ENCODE data around the gene GGN. TPM values are rescaled to one million over a fixed set of nuclear protein-coding genes. Genes with fewer than 3 reads are reported as not detected.

Gene GGN
- total and polyA plus RNA-seq, 9 of the 15 experiments (the other 6 are each of a cell fraction or from before 2014, with no cell fraction given), result 0.15 to 0.33 TPM; not detected in 7

DNA sequence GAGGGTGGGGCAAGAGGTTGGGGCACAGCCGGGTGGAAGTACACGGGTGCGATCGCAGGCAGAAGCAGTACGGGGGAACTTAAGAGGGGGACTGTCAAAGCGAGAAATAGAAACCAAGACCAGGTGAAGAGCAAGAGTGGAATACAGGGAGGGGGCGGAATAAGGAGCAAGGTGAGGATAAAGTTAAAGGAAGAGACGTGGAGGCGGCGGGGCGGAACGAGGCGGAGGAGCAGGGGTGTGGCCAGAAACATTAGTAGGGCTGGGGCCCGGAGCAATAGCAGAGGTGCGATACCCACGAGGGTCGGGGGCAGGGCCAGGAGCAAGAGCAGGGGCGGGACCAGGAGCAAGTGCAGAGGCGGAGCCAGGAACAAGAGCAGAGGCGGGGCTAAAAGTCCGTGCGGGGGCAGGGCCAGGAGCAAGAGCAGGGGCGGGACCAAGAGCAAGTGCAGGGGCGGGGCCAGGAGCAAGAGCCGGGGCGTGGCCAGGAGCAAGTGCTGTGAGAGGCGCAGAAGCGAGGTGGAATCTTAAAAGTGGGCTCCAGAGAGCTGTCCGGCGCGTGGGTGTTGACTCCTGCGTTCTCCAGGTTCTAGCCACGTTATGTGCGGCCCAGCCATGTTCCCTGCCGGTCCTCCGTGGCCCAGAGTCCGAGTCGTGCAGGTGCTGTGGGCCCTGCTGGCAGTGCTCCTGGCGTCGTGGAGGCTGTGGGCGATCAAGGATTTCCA lies 51.0 kb downstream of the GGN start (continued):
- TF ChIP-seq, protein P1, sequence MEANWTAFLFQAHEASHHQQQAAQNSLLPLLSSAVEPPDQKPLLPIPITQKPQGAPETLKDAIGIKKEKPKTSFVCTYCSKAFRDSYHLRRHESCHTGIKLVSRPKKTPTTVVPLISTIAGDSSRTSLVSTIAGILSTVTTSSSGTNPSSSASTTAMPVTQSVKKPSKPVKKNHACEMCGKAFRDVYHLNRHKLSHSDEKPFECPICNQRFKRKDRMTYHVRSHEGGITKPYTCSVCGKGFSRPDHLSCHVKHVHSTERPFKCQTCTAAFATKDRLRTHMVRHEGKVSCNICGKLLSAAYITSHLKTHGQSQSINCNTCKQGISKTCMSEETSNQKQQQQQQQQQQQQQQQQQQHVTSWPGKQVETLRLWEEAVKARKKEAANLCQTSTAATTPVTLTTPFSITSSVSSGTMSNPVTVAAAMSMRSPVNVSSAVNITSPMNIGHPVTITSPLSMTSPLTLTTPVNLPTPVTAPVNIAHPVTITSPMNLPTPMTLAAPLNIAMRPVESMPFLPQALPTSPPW (CRISPR knock-in tag; IDR thresholded peaks at IDR 0.05), result no peak; the same call in 1 of the 2 replicates
- no peak for TF ChIP-seq ZNF398 (CRISPR knock-in tag; IDR thresholded peaks at IDR 0.05)
- TF ChIP-seq TCF3 (CRISPR knock-in tag; IDR thresholded peaks at IDR 0.05), result no peak
- peak; percentile 74 for TF ChIP-seq DPF2 (IDR thresholded peaks at IDR 0.05)
- no peak for TF ChIP-seq ELF2 (CRISPR knock-in tag; IDR thresholded peaks at IDR 0.05)
- TF ChIP-seq HNRNPH1 (optimal IDR thresholded peaks at IDR 0.05; ENCODE audit: low read depth, low read length), result no peak
- no peak for TF ChIP-seq DMBX1 (CRISPR knock-in tag; IDR thresholded peaks at IDR 0.05; ENCODE audit: borderline replicate concordance)
- TF ChIP-seq PYGO2 (tag; IDR thresholded peaks at IDR 0.05), result no peak
- TF ChIP-seq GMEB1 (CRISPR knock-in tag; IDR thresholded peaks at IDR 0.05), result no peak
- peak; percentile 3 for TF ChIP-seq ZNF146 (CRISPR knock-in tag; IDR thresholded peaks at IDR 0.05; ENCODE audit: unreplicated experiment)
- TF ChIP-seq CSDE1 (IDR thresholded peaks at IDR 0.05), result peak in 1 of 2 experiments; percentile 76; a peak in 1 of 4 replicates
- no peak for TF ChIP-seq DIDO1 (tag; IDR thresholded peaks at IDR 0.05; ENCODE audit: low read depth)
- TF ChIP-seq ZBTB1 (CRISPR knock-in tag; IDR thresholded peaks at IDR 0.05; ENCODE audit: borderline replicate concordance, low read depth), result no peak
- TF ChIP-seq, protein P2, sequence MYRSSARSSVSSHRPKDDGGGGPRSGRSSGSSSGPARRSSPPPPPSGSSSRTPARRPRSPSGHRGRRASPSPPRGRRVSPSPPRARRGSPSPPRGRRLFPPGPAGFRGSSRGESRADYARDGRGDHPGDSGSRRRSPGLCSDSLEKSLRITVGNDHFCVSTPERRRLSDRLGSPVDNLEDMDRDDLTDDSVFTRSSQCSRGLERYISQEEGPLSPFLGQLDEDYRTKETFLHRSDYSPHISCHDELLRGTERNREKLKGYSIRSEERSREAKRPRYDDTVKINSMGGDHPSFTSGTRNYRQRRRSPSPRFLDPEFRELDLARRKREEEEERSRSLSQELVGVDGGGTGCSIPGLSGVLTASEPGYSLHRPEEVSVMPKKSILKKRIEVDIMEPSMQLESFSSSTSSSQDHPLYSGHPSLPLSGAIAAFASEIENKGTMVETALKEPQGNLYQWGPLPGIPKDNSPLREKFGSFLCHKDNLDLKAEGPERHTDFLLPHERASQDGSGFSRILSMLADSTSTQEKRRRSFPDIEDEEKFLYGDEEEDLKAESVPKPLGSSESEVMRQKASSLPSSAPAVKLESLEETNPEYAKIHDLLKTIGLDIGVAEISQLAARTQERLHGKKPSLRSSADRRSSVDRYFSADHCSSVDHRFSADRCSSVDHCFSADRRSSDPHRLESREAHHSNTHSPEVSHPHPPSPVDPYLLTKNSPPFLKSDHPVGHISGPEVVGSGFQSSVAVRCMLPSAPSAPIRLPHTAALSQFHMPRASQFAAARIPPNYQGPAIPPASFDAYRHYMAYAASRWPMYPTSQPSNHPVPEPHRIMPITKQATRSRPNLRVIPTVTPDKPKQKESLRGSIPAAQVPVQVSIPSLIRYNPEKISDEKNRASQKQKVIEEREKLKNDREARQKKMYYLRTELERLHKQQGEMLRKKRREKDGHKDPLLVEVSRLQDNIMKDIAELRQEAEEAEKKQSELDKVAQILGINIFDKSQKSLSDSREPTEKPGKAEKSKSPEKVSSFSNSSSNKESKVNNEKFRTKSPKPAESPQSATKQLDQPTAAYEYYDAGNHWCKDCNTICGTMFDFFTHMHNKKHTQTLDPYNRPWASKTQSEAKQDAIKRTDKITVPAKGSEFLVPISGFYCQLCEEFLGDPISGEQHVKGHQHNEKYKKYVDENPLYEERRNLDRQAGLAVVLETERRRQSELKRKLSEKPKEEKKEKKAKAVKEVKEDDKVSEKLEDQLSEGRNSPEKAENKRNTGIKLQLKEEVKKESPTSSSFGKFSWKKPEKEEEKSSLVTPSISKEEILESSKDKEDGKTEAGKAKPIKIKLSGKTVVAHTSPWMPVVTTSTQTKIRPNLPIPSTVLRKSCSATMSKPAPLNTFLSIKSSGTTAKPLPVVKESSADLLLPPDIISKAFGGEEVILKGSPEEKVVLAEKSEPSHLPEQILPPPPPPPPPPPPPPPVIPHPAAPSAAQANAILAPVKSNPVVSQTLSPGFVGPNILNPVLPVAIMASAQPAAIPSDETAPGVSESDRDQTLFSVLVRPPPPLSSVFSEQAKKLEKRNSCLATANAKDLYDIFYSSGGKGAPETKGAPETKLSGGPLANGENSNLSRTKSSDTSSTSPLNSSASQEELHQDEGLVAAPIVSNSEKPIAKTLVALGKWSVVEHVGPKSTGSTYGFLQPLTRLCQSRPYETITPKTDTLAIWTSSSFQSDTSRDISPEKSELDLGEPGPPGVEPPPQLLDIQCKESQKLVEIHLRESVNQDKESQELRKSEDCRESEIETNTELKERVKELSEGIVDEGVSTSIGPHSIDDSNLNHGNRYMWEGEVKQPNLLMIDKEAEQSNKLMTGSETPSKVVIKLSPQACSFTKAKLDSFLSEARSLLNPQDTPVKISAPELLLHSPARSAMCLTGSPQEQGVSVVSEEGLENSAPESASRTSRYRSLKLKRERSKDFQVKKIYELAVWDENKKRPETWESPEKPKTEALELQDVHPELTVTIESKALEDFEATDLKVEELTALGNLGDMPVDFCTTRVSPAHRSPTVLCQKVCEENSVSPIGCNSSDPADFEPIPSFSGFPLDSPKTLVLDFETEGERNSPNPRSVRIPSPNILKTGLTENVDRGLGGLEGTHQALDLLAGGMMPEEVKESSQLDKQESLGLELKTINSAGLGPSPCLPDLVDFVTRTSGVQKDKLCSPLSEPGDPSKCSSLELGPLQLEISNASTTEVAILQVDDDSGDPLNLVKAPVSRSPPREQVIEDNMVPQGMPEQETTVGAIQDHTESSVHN (IDR thresholded peaks at IDR 0.05; ENCODE audit: borderline replicate concordance in 1 of 2, low read depth in 1 of 2), result no peak

Data from K562 (cell line).